ENCODE measurements around the gene FNBP1.

Gene FNBP1

GRCh38 chr9:129875181-129875611 lies 167.8 kb downstream of the FNBP1 start:
- DNase-seq (ENCODE audit: low spot score) = no peak

- no peak for DNase-seq (ENCODE audit: low spot score)
Observed at GRCh38 chr9:129874261-129875101, 168.5 kb downstream of the FNBP1 start.

DNA sequence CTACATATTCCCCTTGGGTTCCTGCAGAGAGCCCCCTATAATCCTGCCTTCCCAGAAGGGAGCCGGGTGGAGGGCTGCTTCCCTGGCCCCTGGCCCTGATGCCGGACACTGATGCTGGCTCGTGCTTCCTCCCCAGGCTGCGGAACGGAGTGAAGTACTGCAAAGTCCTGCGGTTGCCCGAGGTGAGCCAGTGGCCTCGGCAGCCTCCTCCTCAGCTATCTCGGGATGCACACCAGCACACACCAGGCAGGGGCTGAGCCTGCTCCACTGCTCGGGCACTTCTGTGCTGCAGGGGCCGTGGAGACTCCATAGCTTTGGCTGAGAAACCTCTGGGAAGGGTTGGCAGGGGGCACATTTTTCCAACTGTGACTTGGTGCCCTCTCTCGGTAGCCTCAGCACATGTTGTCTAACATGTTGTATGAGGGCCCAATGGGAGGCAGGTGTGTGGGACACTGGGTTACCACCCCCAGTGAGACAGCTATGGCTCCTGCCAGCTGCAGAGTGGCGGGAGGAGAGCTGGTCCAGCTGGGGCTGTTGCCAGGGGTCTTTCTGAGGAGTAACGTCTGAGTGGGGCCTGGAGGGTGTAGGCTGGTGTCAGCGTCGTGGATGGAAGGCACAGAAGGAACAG lies 169.3 kb downstream of the FNBP1 start:
- no peak for DNase-seq (ENCODE audit: low spot score)

GRCh38 chr9:129871046-129871445 lies 171.9 kb downstream of the FNBP1 start:
- DNase-seq (ENCODE audit: low spot score) = no peak

GRCh38 chr9:129869585-129870501 lies 173.1 kb downstream of the FNBP1 start:
- DNase-seq (ENCODE audit: low spot score) = no peak

DNA sequence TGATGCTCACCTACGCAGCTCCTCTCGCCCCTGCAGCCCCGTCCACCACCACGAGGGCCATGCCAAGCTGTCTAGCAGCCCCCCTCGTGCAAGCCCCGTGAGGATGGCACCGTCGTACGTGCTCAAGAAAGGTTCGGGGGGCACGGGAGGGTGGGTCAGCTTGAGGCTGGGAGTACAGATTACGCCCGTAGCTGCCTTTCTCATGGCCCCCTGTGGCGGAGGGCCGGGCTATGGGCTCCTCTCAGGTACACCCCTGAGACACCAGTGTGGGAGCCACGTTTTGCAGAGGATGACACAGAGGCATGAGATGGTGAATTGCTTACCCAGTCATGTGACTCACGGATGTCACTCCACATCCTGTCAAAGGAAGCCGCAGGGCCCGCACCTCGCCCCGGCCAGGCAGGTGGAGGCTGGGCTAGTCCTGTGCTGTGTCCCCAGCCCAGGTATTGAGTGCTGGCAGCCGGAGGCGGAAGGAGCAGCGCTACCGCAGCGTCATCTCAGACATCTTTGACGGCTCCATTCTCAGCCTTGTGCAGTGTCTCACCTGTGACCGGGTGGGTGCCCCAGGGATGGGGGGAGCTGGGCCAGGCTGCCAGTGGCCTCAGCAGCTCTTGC lies 174.0 kb downstream of the FNBP1 start:
- DNase-seq (ENCODE audit: low spot score) = no peak

- DNase-seq (ENCODE audit: low spot score) = no peak
Observed at GRCh38 chr9:129868023-129868871, 174.7 kb downstream of the FNBP1 start.

- peak; percentile 32 for DNase-seq (ENCODE audit: low spot score)
Observed at GRCh38 chr9:129867136-129868022, 175.6 kb downstream of the FNBP1 start.

- no peak for DNase-seq (ENCODE audit: low spot score)
Observed at GRCh38 chr9:129866394-129867135, 176.4 kb downstream of the FNBP1 start.

GRCh38 chr9:129865668-129866320 lies 177.2 kb downstream of the FNBP1 start:
- DNase-seq (ENCODE audit: low spot score) = no peak

GRCh38 chr9:129864991-129865647 lies 177.9 kb downstream of the FNBP1 start:
- DNase-seq (ENCODE audit: low spot score) = peak; percentile 21

- peak; percentile 93 for DNase-seq (ENCODE audit: low spot score)
Observed at GRCh38 chr9:129863059-129863690, 179.8 kb downstream of the FNBP1 start.

DNA sequence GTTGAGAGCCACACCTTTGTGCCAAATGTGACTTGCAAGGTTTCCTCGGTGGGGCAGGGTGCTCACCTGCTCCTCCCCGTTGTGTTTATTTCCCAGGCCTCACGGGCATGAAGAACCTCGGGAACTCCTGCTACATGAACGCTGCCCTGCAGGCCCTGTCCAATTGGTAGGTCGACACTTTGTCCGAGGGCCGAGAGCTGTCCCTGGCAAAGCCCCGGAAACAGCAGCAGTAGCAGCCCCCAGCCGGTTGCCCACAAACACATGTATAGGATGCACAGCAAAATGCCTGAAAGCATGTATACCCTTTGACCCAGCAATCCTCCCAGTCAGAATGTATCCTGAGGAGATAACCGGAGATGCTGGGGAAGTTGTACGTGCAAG lies 181.6 kb downstream of the FNBP1 start:
- no peak for DNase-seq (ENCODE audit: low spot score)

GRCh38 chr9:129860653-129861446 lies 182.1 kb downstream of the FNBP1 start:
- DNase-seq (ENCODE audit: low spot score) = no peak

- no peak for DNase-seq (ENCODE audit: low spot score)
Observed at GRCh38 chr9:129858167-129858962, 184.6 kb downstream of the FNBP1 start.

GRCh38 chr9:129857207-129857606 lies 185.8 kb downstream of the FNBP1 start:
- no peak for DNase-seq (ENCODE audit: low spot score)
